Ectodermal cell (in vitro differentiated cells): ENCODE data around the gene GPR87.

Experiments used
- H3K27ac ChIP-seq: 2 replicates; pipeline ENCODE4 v1.7.0; 2013; ENCODE audit warnings: mild to moderate bottlenecking, low read depth, low read length; ENCODE audit not compliant: insufficient read depth, poor library complexity, severe bottlenecking
- H3K27me3 ChIP-seq: 2 replicates; pipeline ENCODE4 v1.7.0; 2013; ENCODE audit warnings: mild to moderate bottlenecking, low read length; ENCODE audit not compliant: insufficient read depth, control insufficient read depth, poor library complexity, severe bottlenecking
- H3K36me3 ChIP-seq: one replicate; pipeline ENCODE4 v1.7.0; 2013; ENCODE audit warnings: low read length; ENCODE audit not compliant: control insufficient read depth, insufficient read depth
- H3K4me1 ChIP-seq: one replicate; pipeline ENCODE4 v1.7.0; 2013; ENCODE audit warnings: low read length; ENCODE audit not compliant: control insufficient read depth, insufficient read depth
- H3K4me3 ChIP-seq: 2 replicates; pipeline ENCODE4 v1.7.0; 2013; ENCODE audit warnings: low read depth, low read length, control low read depth; ENCODE audit not compliant: insufficient read depth
- H3K9me3 ChIP-seq: 2 replicates; pipeline ENCODE4 v1.7.0; 2013; ENCODE audit warnings: mild to moderate bottlenecking, low read length, moderate library complexity; ENCODE audit not compliant: control insufficient read depth
- WGBS, 2 experiments: methylation state at CpG; one replicate each; pipeline ENCODE4 v1.1.7; 2013; ENCODE audit warnings: missing lambda C conversion rate in 2 of 2; 5-methylcytosine and 5-hydroxymethylcytosine counted together

GPR87 gene

GRCh38 chr3:151318991-151319390 lies 2.4 kb upstream of the GPR87 start:
- no peaks in the 10 kb centered on the region for H3K27me3 ChIP-seq
- no peak overlapping the region for H3K27ac ChIP-seq
- no peaks in the 10 kb centered on the region for H3K36me3 ChIP-seq
- no peaks in the 10 kb centered on the region for H3K4me1 ChIP-seq
- H3K4me3 ChIP-seq, result no peak overlapping the region
- no peaks in the 10 kb centered on the region for H3K9me3 ChIP-seq
- 95 to 96% methylated on average over 7 of the region's 7 CpGs for WGBS, 2 experiments

GRCh38 chr3:151318313-151318712 lies 1.7 kb upstream of the GPR87 start:
- no peaks in the 10 kb centered on the region for H3K36me3 ChIP-seq
- no peaks in the 10 kb centered on the region for H3K9me3 ChIP-seq
- no peaks in the 10 kb centered on the region for H3K27me3 ChIP-seq
- H3K4me1 ChIP-seq, result no peaks in the 10 kb centered on the region
- no peak overlapping the region for H3K4me3 ChIP-seq
- H3K27ac ChIP-seq, result no peak overlapping the region

- Histone ChIP-seq H3K4me1 (no peaks in the 10 kb centered on the region), H3K9me3 (no peaks in the 10 kb centered on the region), H3K36me3 (no peaks in the 10 kb centered on the region), H3K27me3 (no peaks in the 10 kb centered on the region), H3K27ac (no peak overlapping the region), H3K4me3 (no peak overlapping the region)
- 90% methylated on average over 2 of the region's 2 CpGs; no CpG with 5 or more reads in 1 of the 2 experiments for WGBS, 2 experiments
Observed at GRCh38 chr3:151315846-151316245, 774 bp downstream of the GPR87 start.

- H3K36me3 ChIP-seq, result no peaks in the 10 kb centered on the region
- H3K27me3 ChIP-seq, result no peaks in the 10 kb centered on the region
- no peak overlapping the region for H3K4me3 ChIP-seq
- 100% methylated on average over 1 of the region's 2 CpGs for WGBS, 2 experiments
- H3K27ac ChIP-seq, result no peak overlapping the region
- H3K9me3 ChIP-seq, result no peaks in the 10 kb centered on the region
- no peaks in the 10 kb centered on the region for H3K4me1 ChIP-seq
Observed at GRCh38 chr3:151315136-151315535, 1.5 kb downstream of the GPR87 start.

GRCh38 chr3:151314593-151314992 lies 2.0 kb downstream of the GPR87 start:
- Histone ChIP-seq H3K27me3 (no peaks in the 10 kb centered on the region), H3K4me1 (no peaks in the 10 kb centered on the region), H3K9me3 (no peaks in the 10 kb centered on the region), H3K27ac (no peak overlapping the region), H3K4me3 (no peak overlapping the region), H3K36me3 (no peaks in the 10 kb centered on the region)
- WGBS, 2 experiments, result 90 to 96% methylated on average over 5 of the region's 5 CpGs

GRCh38 chr3:151314137-151314536 lies 2.5 kb downstream of the GPR87 start:
- 97 to 99% methylated on average over 2 of the region's 2 CpGs for WGBS, 2 experiments
- no peaks in the 10 kb centered on the region for H3K4me1 ChIP-seq
- H3K36me3 ChIP-seq, result no peaks in the 10 kb centered on the region
- H3K27me3 ChIP-seq, result no peaks in the 10 kb centered on the region
- no peak overlapping the region for H3K27ac ChIP-seq
- H3K4me3 ChIP-seq, result no peak overlapping the region
- H3K9me3 ChIP-seq, result no peaks in the 10 kb centered on the region

GRCh38 chr3:151312972-151313371 lies 3.6 kb downstream of the GPR87 start:
- 76 to 79% methylated on average over 3 of the region's 3 CpGs for WGBS, 2 experiments

GRCh38 chr3:151309566-151309965 lies 7.1 kb downstream of the GPR87 start:
- peaks cover 4% of the 10 kb centered on the region for H3K4me1 ChIP-seq
- H3K36me3 ChIP-seq, result no peaks in the 10 kb centered on the region
- H3K27me3 ChIP-seq, result no peaks in the 10 kb centered on the region
- H3K9me3 ChIP-seq, result no peaks in the 10 kb centered on the region
- WGBS, 2 experiments, result 89 to 98% methylated on average over 2 of the region's 2 CpGs
- no peak overlapping the region for H3K27ac ChIP-seq
- no peak overlapping the region for H3K4me3 ChIP-seq

More at GRCh38 chr3:151312972-151313371, 3.6 kb downstream of the GPR87 start:
- H3K4me3 ChIP-seq, result no peak overlapping the region
- no peaks in the 10 kb centered on the region for H3K27me3 ChIP-seq
- no peaks in the 10 kb centered on the region for H3K36me3 ChIP-seq
- no peaks in the 10 kb centered on the region for H3K4me1 ChIP-seq
- no peaks in the 10 kb centered on the region for H3K9me3 ChIP-seq
- H3K27ac ChIP-seq, result no peak overlapping the region

- no peaks in the 10 kb centered on the region for H3K27me3 ChIP-seq
- no peaks in the 10 kb centered on the region for H3K9me3 ChIP-seq
- no peaks in the 10 kb centered on the region for H3K36me3 ChIP-seq
- peaks cover 4% of the 10 kb centered on the region for H3K4me1 ChIP-seq
- 83 to 92% methylated on average over 1 of the region's 1 CpG for WGBS, 2 experiments
- H3K27ac ChIP-seq, result no peak overlapping the region
- H3K4me3 ChIP-seq, result no peak overlapping the region
Observed at GRCh38 chr3:151307583-151308488, 8.8 kb downstream of the GPR87 start.

- no peaks in the 10 kb centered on the region for H3K36me3 ChIP-seq
- H3K4me3 ChIP-seq, result no peak overlapping the region
- no peaks in the 10 kb centered on the region for H3K9me3 ChIP-seq
- peaks cover 4% of the 10 kb centered on the region for H3K4me1 ChIP-seq
- H3K27ac ChIP-seq, result no peak overlapping the region
- no peaks in the 10 kb centered on the region for H3K27me3 ChIP-seq
Observed at GRCh38 chr3:151307131-151307530, 9.5 kb downstream of the GPR87 start.
